ENCODE results near the gene LRRC7.

LRRC7 gene

DNA sequence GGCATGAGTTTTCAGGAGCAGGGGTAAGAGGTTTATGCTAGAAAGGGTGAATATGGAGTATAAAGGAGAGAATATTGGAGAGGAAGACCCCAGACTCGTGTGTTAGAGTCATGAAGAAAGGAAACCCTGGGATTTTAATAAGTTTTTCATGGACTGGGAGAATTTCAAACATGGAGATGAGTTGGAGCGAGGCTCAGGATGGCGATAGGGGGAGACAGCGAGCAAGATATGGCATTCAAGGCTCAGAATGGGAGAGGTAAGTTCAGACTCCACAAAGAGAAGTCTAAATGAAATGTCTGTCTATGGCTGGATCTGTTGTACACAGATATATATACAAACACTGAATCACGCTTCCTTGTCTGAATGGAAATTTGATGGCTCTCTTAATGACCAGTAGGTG lies 545.1 kb downstream of the LRRC7 start:
- DNase-seq, result no peak

DNA sequence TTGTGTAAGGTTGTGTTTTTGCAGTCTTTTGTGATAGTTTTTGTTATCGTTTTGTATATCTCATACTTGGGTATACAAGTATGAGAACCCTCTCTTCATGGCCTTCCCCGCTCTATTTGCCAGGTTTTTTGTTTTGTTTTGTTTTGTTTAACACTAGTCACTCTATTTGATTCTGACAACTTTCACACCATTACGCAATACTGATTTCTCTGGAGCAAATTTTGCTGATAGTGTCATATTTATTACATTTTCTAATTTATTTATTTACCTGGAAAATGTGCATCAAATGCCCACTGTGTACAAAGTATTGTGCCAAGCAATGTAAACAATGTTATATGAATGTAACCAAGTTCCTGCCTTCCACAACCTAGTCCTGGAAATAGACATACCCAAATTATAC lies 547.6 kb downstream of the LRRC7 start:
- DNase-seq, result no peak

DNA sequence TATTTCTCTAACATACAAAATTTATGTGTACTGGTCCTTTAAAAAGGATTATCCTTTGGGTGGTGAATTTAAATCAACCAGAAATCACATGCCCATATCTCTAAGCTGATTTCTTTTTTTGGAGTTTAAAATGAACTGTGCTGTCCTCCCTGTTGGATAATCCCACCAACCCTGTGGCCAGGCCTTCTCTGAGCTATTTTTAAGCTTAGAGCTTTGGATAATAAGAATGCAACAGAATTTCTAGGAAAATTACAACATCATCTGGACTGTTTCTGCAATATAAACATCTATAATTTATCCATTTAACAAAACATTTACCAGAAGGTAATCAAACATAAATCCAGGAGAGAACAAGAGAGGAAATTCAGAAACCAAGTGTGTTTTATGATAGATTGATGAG lies 549.3 kb downstream of the LRRC7 start:
- DNase-seq, result no peak

DNA sequence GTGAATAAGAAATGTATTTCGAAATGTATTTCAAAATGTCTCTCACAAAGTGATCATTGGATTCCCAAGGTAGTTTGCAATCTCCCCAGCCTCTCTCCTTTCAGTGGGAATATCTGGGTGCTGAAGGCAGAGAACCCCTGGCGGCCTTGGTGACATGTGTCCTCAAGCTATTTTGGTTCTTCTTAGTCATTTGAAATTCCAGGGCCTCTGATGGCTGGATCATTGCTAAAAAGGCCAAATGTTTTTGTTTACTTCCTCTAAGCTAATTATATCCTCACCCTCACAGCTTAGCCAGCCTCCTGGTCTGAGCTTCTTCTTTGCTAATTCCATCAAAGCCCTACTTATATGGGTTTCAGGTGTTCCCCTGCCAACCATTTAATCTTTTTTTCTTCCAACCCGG lies 566.4 kb downstream of the LRRC7 start:
- no peak for DNase-seq

DNA sequence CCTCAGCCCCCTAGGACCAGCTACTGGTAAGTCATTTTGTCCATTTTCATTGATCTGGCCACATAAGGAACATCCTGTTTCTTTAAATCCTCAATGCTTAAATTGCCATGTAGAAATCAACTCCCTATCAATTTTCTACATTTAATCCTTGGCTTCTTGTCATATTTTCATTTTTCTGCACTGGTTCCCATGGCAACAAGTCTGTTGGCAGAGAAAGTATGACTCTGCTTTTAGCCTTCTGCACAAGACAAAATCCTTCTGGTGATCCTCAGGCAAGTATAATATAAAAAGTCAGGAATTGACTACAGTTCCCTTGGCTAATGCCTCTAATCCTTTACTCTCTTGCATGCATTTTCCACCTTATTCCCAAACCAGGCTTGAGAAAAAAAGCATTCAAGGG lies 572.6 kb downstream of the LRRC7 start:
- DNase-seq, result no peak

DNA sequence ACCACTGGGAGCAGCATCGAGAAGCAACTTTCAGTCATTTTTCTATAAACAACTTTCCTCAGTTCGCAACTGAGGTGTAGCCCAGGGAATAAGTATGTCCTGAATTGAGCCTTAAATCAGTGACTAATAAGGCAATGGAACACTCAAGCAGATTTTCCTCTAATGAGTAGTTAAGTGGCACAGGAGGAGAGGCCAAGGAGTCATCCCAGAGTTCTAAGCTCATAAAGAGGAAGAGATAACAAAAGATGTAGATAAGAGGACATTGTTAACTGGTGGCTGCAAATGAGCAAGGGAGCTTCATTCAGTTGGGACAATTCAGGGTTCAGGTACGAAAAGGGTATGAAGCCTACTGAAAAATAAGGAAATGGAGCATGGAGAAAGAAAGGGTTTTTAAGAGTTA lies 573.2 kb downstream of the LRRC7 start:
- no peak for DNase-seq

DNA sequence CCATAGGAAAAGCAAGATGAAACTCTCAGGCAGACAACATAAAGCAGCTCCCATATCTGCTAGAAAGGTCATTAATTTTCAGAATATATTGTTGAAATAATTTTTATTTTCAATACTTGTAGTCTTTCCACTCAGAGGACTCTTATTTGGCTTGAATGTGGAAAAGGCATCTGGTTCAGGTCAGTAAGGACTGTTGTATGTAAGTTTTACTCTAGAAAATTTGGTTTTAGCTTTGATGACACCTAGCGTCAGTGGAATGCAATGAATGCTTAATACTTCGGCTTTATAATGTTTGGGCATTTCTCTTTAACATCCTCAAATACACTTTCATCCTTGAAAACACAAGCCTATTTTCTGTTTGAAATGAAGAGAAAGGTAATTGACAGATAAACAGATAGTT lies 574.4 kb downstream of the LRRC7 start:
- no peak for DNase-seq

DNA sequence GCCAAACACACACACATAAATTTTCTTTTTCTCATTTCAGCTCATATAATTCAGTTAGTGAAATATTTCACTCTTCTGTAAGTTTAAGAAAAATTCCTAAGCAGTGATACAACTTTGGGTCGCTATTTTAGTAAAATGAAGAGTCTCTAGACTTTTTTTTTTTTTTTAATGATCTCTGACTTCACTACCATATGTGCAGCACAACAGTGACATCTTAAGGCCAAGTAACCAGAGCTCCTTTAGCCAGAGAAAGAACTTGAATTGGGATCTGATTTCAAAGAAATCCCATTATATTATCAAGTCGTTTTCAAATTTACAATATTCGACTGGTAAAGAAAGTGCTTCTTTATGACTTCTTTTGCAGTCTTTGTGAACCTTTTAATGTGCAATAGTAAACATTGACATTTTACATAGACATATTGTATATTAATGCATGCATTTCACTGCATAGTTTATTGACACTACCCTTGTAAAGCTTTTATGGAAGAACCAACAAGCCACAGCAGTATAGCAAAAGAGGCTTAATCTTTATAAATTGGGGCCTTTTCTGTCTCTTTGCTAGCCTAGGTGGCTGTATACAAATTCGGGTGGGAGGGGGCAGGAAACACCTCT lies 575.4 kb downstream of the LRRC7 start:
- no peak for DNase-seq

DNA sequence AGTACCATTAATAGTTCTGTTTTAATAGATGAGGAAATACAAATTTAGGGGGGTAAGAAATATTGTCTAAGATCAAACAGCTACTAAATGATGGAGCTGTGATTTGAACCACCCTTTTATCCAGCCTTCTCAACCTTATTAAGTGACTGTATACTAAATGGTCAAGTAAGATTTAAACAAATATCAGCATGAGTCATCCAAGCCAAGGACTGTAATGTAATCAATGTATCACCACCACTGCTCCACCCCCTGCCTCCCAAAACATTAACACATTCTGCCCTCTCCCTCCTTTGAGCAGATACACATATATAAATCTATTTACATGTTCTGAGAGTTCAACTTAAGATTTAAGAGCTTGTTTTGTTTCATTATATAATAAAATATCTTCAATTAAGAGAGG lies 578.8 kb downstream of the LRRC7 start:
- no peak for DNase-seq

DNA sequence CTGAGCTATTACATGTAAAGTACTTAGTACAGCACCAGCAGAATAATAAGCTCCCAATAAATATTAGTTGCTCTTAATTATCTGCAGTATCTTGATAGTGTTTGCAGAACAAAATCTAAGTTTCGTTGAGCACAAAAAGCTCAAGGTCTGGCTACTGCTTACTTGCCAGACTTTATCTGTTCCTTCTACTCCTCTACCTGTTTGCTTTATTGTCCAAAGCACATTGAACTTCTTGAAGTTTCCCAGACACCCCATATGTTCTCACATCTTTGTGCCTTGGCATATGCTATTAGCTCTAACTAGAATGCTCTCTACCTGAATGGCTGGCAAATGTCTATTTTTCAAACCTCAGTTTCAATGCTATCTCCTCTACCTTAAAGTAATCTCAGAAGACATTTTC lies 582.7 kb downstream of the LRRC7 start:
- DNase-seq, result no peak

DNA sequence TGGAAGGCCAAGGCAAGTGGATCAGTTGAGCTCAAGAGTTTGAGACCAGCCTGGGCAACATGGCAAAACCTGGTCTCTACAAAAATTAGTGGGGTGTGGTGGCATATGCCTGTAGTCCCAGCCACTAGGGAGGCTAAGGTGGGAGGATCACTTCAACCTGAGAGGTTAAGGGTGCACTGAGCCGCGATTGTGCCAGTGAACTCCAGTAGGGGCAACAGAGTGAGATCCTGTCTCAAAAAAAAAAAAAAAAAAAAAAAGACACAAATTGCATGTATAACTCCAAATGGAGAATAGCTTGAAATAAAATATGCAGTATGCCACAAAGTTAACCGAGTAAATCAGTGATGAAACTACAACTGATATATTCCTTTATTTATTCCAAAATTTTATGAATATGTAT lies 586.0 kb downstream of the LRRC7 start:
- DNase-seq, result no peak

DNA sequence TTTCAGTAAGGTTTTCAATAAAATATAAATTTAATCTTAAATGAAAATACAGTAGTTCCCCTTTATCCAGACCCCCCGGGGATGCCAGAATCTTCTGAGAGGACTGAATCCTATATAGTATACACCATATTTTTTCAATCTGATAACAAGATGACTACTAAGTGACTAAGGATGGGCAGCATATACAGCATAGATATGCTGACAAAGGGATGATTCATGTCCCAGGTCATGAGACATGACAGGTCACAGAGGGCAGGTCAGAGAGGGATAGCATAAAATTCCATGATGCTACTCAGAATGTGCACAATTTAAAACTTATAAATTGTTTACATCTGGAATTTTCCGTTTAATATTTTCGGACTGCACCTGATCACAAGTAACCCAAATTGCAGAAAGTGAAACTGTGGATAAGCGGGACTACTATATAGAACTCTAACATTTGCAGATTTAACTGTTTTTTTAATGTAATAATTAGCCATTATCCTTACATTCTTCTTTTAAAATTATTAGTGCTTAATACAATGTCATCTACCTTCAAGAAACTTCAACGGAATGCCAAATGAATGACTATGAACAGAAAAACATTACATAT lies 588.9 kb downstream of the LRRC7 start:
- DNase-seq, result no peak

DNA sequence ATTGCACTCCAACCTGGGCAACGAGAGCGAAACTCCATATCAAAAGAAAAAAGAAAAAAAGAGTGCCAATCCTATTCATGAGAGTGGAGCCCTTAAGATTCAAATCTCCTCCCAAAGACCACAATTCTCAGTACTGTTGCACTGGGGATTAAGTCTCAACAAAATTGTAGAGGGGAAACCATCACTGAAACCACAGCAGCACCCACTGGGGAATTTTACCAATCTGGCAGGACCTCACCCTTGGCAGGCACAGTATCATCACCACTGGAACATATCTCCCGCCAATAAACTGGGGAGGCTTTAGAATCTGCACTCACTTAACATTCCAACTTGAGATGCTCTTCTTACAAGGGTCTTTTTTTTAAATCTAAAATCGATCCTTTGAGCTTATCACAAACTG lies 596.6 kb downstream of the LRRC7 start:
- no peak for DNase-seq

DNA sequence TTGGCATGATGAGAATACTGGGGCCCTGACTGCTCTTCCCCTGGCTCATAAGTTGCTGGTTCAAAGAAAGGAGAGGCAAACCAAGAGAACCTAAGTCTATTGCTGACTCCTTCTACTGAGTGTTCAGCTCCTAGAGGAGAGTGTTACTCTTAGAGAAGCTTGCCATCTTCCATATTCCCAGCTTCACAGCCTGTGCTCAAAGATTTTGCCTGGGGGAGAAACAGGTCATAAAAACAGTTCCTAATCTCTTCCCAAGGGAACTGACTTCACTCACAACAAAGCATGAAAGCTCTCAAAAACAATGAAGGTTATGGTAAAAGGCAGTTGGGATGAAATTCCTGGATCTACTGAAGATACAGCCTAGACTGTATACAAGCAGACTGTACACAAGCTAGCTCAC lies 600.6 kb downstream of the LRRC7 start:
- DNase-seq, result no peak

DNA sequence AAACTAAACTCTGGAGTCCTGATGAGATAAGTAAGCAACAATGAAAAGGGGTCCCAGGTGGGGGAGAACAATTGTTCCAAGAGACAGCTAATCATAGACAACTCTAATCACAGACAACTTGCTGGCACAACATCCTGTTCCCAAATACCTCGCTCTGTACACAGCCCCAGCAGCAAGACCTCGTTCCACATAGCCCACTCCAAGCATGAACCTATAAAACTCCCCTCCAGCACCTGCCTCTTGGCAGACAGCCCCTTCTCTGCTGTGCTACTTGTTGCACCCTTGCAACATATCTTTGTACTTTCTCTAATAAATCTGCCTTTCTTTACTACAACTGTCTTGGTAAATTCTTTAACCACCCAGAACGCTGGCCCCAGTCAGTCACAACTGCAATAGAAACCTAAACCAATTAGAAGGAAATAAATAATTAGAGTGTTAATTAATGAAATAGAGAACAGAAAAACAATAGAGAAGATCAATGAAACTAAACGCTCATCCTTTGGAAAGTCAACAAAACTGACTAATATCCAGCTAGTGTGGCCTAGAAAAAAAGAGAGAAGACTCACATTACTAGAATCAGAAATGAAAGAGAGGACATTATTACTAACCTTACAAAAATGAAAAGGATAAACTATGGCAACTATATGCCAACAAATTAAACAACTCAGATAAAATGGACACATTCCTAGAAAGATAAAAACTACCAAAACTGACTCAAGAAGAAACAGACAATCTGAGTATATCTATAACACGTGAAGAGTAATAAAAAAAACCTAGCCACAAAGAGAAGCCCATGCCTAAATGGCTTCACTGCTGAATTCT lies 601.5 kb downstream of the LRRC7 start:
- no peak for DNase-seq

DNA sequence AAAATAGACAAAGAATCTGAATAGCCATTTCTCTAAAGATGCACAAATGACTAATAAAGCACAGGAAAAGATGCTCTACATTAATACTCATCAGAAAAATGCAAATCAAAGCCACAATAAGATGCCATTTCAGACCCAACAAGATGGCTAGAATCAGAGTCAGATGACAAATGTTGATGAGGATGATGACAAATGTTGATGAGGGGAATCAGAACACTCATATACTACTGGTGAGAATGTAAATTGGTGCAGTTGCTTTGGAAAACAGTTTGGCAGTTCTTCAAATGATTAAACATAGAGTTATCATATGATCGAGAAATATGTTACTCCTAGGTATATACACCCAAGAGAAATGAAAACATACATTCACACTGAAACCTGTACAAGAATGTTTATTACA lies 603.8 kb downstream of the LRRC7 start:
- no peak for DNase-seq
